ENCODE measurements around the gene NUDT4. TPM values are rescaled to one million over a fixed set of nuclear protein-coding genes. Genes with fewer than 3 reads are reported as not detected.
"Not testable (repeated sequence)": the region's sequence is repeated elsewhere in the genome, so short reads cannot be mapped to it uniquely, and the experiment has no call there.

NUDT4 gene
- total RNA-seq, 4 donors from 2014 or later: 41.5 to 68.5 (median 52.8) TPM

DNA sequence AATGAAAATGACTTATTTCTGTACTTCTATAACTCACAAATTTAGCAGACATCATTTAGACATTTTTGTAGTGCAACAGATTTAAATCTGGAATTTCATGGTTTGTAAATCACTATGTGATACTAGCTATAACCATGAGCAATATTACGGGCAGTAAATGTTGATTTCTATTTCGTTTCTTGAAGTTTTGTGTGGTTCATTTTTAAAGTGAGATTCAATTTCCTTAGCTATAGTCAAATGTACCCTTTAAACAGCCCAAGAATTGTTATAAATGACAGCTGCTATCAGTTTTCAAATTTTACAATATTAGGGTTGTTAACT is 30.2 kb downstream of the NUDT4 start:
- Histone ChIP-seq H3K36me3 (peaks cover 0 to 12% (median 0%) of the 10 kb centered on the region in 3 donors), H3K4me1 (no peaks in the 10 kb centered on the region), H3K9me3 (no peaks in the 10 kb centered on the region), H3K27ac (no peak overlapping the region), H3K4me3 (no peak overlapping the region), H3K27me3 (no peaks in the 10 kb centered on the region)
- DNase-seq: no peak
- TF ChIP-seq, protein P1, sequence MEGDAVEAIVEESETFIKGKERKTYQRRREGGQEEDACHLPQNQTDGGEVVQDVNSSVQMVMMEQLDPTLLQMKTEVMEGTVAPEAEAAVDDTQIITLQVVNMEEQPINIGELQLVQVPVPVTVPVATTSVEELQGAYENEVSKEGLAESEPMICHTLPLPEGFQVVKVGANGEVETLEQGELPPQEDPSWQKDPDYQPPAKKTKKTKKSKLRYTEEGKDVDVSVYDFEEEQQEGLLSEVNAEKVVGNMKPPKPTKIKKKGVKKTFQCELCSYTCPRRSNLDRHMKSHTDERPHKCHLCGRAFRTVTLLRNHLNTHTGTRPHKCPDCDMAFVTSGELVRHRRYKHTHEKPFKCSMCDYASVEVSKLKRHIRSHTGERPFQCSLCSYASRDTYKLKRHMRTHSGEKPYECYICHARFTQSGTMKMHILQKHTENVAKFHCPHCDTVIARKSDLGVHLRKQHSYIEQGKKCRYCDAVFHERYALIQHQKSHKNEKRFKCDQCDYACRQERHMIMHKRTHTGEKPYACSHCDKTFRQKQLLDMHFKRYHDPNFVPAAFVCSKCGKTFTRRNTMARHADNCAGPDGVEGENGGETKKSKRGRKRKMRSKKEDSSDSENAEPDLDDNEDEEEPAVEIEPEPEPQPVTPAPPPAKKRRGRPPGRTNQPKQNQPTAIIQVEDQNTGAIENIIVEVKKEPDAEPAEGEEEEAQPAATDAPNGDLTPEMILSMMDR (IDR thresholded peaks at IDR 0.05): no peak
- TF ChIP-seq POLR2A (IDR thresholded peaks at IDR 0.05): no peak

DNA sequence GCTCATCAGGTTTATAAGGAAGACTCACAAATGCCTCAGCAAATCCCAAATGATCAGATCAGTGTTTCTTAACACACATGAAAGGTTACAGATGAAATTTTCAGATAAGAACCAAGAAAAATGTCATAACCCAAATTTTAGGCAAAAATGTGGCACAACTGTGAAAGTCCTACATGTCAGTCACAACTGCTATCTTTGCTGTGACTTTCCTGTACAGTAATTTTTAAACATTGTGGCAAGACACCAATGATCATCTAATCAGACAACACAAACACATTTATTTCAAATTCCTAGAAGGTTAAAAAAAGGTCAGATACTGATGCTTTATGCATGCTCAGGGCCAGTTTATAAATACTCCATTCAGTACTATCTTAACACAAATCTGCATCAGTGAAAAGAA is 31.1 kb downstream of the NUDT4 start:
- Histone ChIP-seq H3K4me3 (no peak overlapping the region), H3K27me3 (no peaks in the 10 kb centered on the region), H3K4me1 (no peaks in the 10 kb centered on the region), H3K9me3 (no peaks in the 10 kb centered on the region), H3K36me3 (peaks cover 0 to 12% (median 0%) of the 10 kb centered on the region in 3 donors), H3K27ac (no peak overlapping the region)
- no peak for DNase-seq
- TF ChIP-seq POLR2A (IDR thresholded peaks at IDR 0.05): no peak
- TF ChIP-seq, protein P1 (IDR thresholded peaks at IDR 0.05): no peak

DNA sequence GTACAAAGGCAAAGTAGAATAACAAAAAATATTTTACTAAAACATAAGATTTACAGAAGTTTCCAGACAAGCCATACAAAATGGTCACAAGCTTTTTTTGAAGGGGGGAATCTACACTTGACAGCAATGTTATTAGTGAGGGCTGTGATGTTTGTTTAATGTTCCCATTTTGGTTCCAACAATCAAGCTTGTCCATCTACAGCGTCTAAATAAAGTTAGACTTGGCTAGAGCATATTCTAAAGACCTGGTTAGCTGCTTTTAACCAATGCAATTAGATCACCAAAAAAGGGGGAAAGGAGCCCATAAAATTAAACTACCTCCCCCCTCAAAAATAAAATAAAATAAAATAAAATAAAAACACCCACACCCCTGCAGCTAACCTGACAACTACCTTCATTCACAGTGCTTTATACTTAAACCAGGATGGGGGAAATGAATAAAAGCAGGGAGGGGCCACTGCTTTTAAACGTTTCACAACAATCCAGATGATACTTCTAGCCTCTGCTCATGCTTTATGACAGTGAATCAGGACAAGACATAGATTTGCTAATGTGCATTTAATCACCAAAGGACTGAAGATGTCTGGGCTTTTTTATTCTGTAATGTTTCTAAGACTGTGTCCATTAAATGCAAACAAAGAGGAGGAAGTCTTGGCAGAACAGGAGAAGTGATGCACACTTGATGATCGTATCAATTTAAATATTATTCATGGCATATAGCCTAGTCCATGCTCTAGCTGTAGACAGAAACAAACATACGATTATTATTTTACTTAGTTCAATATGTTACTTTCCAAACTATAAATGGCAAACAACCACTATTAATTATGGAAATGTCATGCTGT is 31.8 kb downstream of the NUDT4 start:
- not testable (repeated sequence) for DNase-seq

DNA sequence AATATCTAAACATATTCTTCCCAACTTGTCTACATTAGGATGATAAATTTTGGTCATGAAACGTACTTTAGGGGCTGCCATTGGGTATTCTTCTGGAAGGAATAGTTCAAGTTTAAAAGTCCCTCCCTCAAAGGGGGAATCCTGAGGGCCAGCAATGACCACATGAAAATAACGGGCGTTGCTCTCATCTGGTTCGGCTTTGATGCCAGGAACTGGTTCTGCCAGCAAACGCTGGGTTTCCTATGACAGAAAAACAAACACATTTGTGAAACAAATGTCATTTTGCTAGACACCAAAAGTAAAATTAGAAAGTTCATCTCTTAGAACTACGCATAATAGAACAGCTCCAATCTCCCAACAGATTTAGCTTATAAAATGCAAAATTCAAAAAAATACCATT is 33.3 kb downstream of the NUDT4 start:
- H3K4me3 ChIP-seq, H3K27ac ChIP-seq, H3K27me3 ChIP-seq, DNase-seq, H3K9me3 ChIP-seq, H3K4me1 ChIP-seq: not testable (repeated sequence)
- peaks cover 0 to 12% (median 0%) of the 10 kb centered on the region in 3 donors for H3K36me3 ChIP-seq

More for the DNA sequence above, 31.8 kb downstream of the NUDT4 start:
- H3K4me3 ChIP-seq, H3K27ac ChIP-seq, H3K4me1 ChIP-seq, H3K27me3 ChIP-seq, H3K9me3 ChIP-seq: not testable (repeated sequence)
- peaks cover 0 to 12% (median 0%) of the 10 kb centered on the region in 3 donors for H3K36me3 ChIP-seq

DNA sequence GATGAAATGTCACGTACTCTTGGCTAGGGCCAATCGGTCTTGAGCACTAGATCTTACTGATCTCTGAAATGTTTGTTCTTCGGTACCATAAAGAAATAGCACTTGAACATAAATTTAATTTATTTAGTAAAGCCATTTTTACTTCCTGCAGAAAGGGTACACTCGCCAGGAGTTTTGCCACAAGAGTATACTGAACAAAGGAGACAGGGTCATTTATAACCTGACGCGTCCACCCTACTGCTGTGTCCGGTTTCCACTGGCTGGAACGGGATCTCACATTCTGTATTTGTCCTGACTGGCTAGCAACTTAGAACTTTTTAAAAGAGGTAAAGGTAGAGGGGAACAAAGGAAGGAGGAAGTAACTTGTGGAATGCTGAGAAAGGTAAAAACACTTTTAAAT is 34.7 kb downstream of the NUDT4 start:
- not testable (repeated sequence) for H3K9me3 ChIP-seq, H3K27me3 ChIP-seq, H3K4me3 ChIP-seq, DNase-seq, H3K27ac ChIP-seq
- Histone ChIP-seq H3K36me3 (peaks cover 0 to 12% (median 0%) of the 10 kb centered on the region in 3 donors), H3K4me1 (peaks cover 0 to 15% (median 0%) of the 10 kb centered on the region in 4 donors)

DNA sequence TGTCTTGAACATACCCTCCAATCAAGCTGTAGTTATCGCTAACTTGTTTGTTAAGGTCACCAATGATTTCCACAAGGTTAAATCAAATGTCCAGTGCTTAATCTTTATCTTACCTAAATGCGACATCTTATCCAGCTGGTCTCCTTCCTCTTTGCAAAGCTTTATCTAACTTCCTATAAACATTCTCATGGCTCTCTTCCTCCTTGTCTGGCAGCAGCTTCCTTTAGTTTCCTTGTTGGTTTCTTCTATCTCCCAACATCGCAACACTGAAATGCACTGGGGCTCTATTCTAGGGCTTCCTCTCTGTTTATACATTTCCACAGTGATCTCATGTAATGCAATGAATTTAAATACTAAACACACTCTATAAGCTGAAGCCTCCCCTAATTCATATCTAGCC is 35.3 kb downstream of the NUDT4 start:
- Histone ChIP-seq H3K27me3 (no peaks in the 10 kb centered on the region), H3K27ac (no peak overlapping the region), H3K4me3 (no peak overlapping the region), H3K4me1 (peaks cover 0 to 15% (median 0%) of the 10 kb centered on the region in 4 donors), H3K36me3 (peaks cover 0 to 12% (median 0%) of the 10 kb centered on the region in 3 donors), H3K9me3 (no peaks in the 10 kb centered on the region)
- no peak for DNase-seq
- no peak for TF ChIP-seq POLR2A (IDR thresholded peaks at IDR 0.05)
- TF ChIP-seq, protein P1 (IDR thresholded peaks at IDR 0.05): no peak

DNA sequence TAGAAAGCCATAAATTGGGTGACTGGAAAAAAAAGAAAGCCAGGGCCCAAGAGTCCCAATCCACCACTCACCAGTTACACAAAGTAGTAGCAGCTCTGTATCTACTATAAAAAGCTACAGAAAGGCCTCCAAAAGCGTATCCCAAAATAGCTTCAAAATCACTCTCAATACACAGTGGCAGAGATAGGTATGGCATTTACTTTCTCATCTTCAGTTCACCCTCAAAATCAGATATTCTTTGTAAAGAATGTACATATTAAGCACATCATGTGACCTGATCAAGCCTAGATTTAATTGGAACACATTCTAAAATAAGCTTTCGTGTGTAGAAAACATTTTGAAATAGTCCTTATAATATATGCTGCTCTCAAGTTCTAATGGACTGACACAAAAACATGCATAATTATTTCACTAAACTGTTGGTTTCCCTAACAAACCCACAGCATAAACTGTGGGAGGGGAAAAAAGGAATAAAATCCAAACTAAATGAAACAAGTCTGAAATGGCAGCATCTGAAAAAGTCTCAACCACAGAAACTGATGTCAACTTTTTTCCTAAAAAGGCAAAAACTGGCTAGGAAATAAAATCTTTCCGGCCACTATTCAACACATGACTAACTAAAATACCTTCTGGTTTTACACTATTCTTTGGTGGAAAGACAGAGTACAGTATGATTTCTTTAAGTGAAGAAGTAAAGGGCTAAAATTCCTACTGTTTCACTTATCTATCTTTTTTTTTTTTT is 38.2 kb downstream of the NUDT4 start:
- H3K27me3 ChIP-seq: no peaks in the 10 kb centered on the region
- H3K4me3 ChIP-seq: no peak overlapping the region
- no peaks in the 10 kb centered on the region for H3K36me3 ChIP-seq
- H3K4me1 ChIP-seq: peaks cover 0 to 23% (median 0%) of the 10 kb centered on the region in 4 donors
- H3K27ac ChIP-seq: no peak overlapping the region
- TF ChIP-seq POLR2A (IDR thresholded peaks at IDR 0.05): no peak
- TF ChIP-seq, protein P1 (IDR thresholded peaks at IDR 0.05): peak in 1 of 6 experiments; percentile 27
- H3K9me3 ChIP-seq: no peaks in the 10 kb centered on the region
- no peak for DNase-seq

Data from Peyer's patch (tissue), 4 donors.